22Rv1 (cell line): ENCODE results near the gene TMEM259.

Experiments used
- ZFX ChIP-seq: fragments of 450-650 bp; IDR thresholded peaks from 2 replicates; pipeline ENCODE4 v1.6.1; 2017; ENCODE audit warnings: antibody characterized with exemption, borderline replicate concordance
- TF ChIP-seq, protein P1 (sequence below): fragments of 450-650 bp; IDR thresholded peaks from 2 replicates; pipeline ENCODE4 v1.5.1; 2017; ENCODE audit warnings: mild to moderate bottlenecking

DNA sequence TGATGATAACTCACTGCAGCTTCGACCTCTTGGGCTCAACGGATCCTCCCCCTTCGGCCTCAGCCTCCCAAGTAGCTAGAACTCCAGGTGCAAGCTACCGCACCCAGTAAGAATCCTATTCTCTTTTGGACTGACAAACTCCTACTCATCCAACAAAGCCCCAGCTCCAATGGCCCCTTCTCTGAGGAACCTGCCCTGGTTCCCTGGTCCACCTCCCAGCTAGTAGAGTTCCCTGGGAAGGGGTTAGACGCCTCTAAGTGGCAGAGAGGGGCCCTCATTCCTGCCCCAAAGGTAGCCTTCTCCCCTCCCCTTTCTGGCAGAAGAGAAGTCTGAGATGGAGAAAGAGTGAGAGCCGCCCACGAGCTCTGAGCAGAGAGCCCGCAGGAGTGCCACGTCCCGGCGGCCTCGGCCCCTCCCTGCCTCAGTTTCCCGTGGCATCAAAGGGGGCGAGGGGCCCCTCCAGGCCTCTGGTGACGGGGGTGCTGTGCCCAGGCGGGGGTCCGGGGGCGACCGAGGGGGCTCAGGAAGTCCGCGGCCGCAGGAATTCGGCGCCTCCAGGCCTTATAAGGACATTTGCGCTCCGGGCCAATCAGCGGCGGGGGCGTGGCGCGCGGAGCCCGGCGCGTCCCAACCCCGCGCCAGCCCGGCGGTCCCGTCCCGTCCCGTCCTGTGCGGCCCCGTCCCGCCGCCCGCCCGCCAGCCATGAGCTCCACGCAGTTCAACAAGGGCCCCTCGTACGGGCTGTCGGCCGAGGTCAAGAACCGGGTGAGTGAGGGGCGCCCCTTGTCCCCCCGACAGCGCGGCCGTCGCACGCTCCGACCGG lies 5.2 kb upstream of the TMEM259 start, which contains the start of gene CNN2:
- TF ChIP-seq, protein P1, sequence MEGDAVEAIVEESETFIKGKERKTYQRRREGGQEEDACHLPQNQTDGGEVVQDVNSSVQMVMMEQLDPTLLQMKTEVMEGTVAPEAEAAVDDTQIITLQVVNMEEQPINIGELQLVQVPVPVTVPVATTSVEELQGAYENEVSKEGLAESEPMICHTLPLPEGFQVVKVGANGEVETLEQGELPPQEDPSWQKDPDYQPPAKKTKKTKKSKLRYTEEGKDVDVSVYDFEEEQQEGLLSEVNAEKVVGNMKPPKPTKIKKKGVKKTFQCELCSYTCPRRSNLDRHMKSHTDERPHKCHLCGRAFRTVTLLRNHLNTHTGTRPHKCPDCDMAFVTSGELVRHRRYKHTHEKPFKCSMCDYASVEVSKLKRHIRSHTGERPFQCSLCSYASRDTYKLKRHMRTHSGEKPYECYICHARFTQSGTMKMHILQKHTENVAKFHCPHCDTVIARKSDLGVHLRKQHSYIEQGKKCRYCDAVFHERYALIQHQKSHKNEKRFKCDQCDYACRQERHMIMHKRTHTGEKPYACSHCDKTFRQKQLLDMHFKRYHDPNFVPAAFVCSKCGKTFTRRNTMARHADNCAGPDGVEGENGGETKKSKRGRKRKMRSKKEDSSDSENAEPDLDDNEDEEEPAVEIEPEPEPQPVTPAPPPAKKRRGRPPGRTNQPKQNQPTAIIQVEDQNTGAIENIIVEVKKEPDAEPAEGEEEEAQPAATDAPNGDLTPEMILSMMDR: no peak
- TF ChIP-seq ZFX: no peak
